ENCODE measurements around the gene DGCR8. TPM values are rescaled to one million over a fixed set of nuclear protein-coding genes. Genes with fewer than 3 reads are reported as not detected.
"Not testable (repeated sequence)": the region's sequence is repeated elsewhere in the genome, so short reads cannot be mapped to it uniquely, and the experiment has no call there.

The DGCR8 gene
- total RNA-seq, 2 experiments from 2014 or later, result 54.3 to 54.5 TPM

GRCh38 chr22:20155330-20156041, 75.4 kb downstream of the DGCR8 start:
- Mint-ChIP-seq H3K9me3 (no peaks in the 10 kb centered on the region), H3K4me3 (no peak overlapping the region), H3K4me1 (no peaks in the 10 kb centered on the region), H3K36me3 (no peaks in the 10 kb centered on the region), H3K27me3 (peaks cover 2% of the 10 kb centered on the region), H3K27ac (no peak overlapping the region)
- ATAC-seq (ENCODE audit: low read depth) (no peak), DNase-seq (peak; percentile 61)
- POLR2A ChIA-PET, result no interaction called here

DNA sequence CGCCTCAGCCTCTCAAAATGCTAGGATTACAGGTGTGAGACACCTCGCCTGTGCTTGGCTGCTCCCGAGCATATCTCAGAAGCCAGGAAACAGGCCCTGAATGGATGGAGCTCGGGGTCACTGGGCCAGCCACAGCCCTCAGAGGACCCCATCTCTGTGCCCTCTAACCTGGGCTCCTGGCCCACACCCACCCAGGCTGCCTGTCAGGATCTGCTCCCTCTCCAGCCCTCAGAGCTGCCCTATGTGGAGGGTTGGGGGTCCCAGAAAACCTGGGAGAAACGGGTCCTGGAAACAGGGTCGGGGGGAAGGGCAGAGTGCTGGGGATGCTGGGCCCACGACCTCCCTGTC, 76.0 kb downstream of the DGCR8 start:
- Mint-ChIP-seq H3K4me1 (no peaks in the 10 kb centered on the region), H3K4me3 (no peak overlapping the region), H3K36me3 (no peaks in the 10 kb centered on the region), H3K27ac (no peak overlapping the region), H3K27me3 (peaks cover 2% of the 10 kb centered on the region), H3K9me3 (no peaks in the 10 kb centered on the region)
- POLR2A ChIA-PET, result no interaction called here
- DNase-seq (no peak), ATAC-seq (ENCODE audit: low read depth) (no peak)

GRCh38 chr22:20156611-20157429, 76.8 kb downstream of the DGCR8 start:
- Mint-ChIP-seq H3K9me3 (no peaks in the 10 kb centered on the region), H3K4me1 (no peaks in the 10 kb centered on the region), H3K27ac (peak overlapping the region; percentile 31), H3K4me3 (no peak overlapping the region), H3K36me3 (no peaks in the 10 kb centered on the region), H3K27me3 (peaks cover 2% of the 10 kb centered on the region)
- ATAC-seq (ENCODE audit: low read depth), result peak; percentile 83
- DNase-seq, result peak; percentile 93
- POLR2A ChIA-PET, result interaction anchor here (1.2 kb wide), 1 partner anchor 82 kb away, joined by 10 read pairs; no protein-coding TSS in a partner anchor

DNA sequence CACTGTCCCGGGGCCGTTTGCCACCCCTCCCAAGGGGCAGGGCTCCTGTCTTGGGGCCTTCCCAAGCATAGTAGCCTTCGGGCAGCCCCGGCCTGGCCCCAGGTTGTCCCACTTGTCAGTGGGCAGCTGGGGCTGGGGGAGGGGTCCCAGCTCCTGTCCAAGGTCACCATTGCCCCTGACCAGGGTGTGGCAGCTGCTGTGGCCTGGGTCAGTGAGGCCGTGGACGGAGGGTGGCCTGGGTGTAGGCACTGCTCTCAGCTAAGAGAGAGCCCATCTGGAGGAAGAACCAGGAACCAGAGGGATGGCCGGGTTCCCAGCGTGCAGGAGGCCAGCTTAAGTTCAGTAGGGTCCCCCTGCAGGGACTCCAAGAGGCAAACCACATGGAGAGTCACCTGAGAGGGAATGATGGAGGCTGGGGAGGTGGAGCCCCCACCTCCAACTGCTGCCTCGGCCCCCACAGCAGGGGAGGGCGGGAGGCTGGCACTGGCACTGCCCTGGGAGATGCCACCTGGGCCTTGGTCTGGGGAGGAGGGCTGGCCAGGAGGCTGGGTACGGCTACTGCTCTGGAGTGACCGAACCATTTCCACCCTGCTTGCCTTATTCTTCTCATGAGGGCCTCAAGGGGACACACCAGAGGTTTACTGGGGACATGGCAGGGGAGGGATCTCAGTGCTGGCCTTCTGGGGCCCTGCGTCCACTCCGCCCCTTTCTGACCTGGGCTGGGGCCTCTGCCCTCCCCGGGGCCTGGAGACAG, 77.6 kb downstream of the DGCR8 start:
- H3K4me1 Mint-ChIP-seq, result no peaks in the 10 kb centered on the region
- no peak overlapping the region for H3K4me3 Mint-ChIP-seq
- H3K36me3 Mint-ChIP-seq, result no peaks in the 10 kb centered on the region
- no peak for ATAC-seq (ENCODE audit: low read depth)
- H3K27me3 Mint-ChIP-seq, result peaks cover 2% of the 10 kb centered on the region
- POLR2A ChIA-PET, result interaction anchor here (1.2 kb wide), 1 partner anchor 81 kb away, joined by 10 read pairs; no protein-coding TSS in a partner anchor
- DNase-seq, result no peak
- H3K27ac Mint-ChIP-seq, result no peak overlapping the region
- H3K9me3 Mint-ChIP-seq, result no peaks in the 10 kb centered on the region

DNA sequence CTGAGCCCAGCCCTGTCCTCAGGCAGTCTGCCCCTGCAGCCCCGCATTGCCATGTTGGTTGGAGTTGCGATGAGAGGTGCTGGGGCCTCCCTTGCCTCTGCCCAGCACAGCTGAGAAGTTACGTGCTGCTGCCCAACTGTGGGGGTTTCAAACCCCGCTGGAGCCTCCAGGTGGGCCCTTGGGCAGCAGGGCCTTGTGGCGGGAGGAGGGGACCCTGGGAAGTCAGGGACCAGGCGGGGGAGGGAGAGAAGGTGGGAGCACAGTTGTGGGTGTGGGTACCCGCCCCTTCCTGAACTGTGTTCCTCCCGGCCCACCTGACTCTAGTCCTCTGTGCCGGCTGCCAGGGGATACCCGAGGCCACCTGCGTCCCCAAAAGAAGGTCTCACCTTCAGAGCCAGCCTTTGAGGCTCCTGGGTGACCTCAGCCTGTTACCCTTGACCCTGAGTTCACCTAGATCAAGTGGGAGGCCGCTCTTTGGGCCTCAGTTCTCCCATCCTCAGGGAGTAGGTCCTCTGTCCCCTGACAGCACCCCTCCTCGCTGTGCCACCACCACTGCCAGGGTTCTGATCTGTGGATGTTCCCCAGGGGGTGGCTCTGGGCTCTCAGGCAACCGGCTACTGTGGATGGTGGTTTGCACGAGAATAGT, 78.5 kb downstream of the DGCR8 start:
- no peak overlapping the region for H3K4me3 Mint-ChIP-seq
- no peaks in the 10 kb centered on the region for H3K36me3 Mint-ChIP-seq
- no peak for ATAC-seq (ENCODE audit: low read depth)
- H3K9me3 Mint-ChIP-seq, result no peaks in the 10 kb centered on the region
- H3K4me1 Mint-ChIP-seq, result no peaks in the 10 kb centered on the region
- POLR2A ChIA-PET, result no interaction called here
- no peak for DNase-seq
- no peak overlapping the region for H3K27ac Mint-ChIP-seq
- H3K27me3 Mint-ChIP-seq, result peaks cover 2% of the 10 kb centered on the region

- Mint-ChIP-seq H3K27me3 (peaks cover 2% of the 10 kb centered on the region), H3K9me3 (no peaks in the 10 kb centered on the region), H3K36me3 (no peaks in the 10 kb centered on the region), H3K4me3 (no peak overlapping the region), H3K4me1 (no peaks in the 10 kb centered on the region), H3K27ac (no peak overlapping the region)
- POLR2A ChIA-PET, result no interaction called here
- no peak for ATAC-seq (ENCODE audit: low read depth)
- no peak for DNase-seq
These were observed 79.0 kb downstream of the DGCR8 start for GRCh38 chr22:20159076-20159475.

DNA sequence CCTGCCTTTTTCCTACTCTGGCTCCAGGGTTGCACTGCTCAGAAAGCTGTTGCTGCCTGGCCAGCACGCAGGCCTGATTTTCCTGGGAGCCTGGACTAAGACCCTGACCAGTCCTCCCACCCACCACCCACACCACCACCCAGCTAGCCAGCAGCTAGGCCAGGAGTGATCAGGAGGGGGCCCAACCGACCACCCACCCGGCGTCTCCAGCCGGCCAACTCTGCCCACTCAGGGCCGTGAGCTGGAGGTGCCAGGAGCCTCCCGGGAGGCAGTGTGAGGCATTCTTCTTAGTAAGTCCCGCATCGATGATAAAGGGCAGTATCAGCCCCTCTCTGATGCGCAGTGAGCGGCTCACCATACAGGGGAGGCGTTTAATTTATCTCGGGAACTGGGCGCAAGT, 79.5 kb downstream of the DGCR8 start:
- DNase-seq; H3K27me3 Mint-ChIP-seq; H3K4me1 Mint-ChIP-seq; H3K4me3 Mint-ChIP-seq; ATAC-seq (ENCODE audit: low read depth); H3K27ac Mint-ChIP-seq; POLR2A ChIA-PET; H3K9me3 Mint-ChIP-seq; H3K36me3 Mint-ChIP-seq: not testable (repeated sequence)

GRCh38 chr22:20160041-20160440, 80.0 kb downstream of the DGCR8 start:
- Mint-ChIP-seq H3K4me1 (no peaks in the 10 kb centered on the region), H3K27ac (no peak overlapping the region), H3K9me3 (peaks cover 3% of the 10 kb centered on the region), H3K27me3 (peaks cover 2% of the 10 kb centered on the region), H3K36me3 (no peaks in the 10 kb centered on the region), H3K4me3 (no peak overlapping the region)
- POLR2A ChIA-PET, result no interaction called here
- DNase-seq (no peak), ATAC-seq (ENCODE audit: low read depth) (no peak)

Small RNA genes within 50 kb of the gene (microRNA-seq; reads per million reads assigned to microRNA genes)
- gene MIR185, result 2,067 reads per million, percentile 84 among the genes with 10 or more reads in this experiment
- gene MIR6816, result not detected

Other genes starting within 250 kb of the DGCR8 start
- gene GNB1L, start 225.4 kb upstream of the DGCR8 start, total RNA-seq, result 10 to 100 TPM; 11.9 to 12.7 TPM
- 10 to 100 TPM; 18.4 to 18.9 TPM for gene RTL10, start 225.4 kb upstream of the DGCR8 start, total RNA-seq
- gene COMT, start 138.5 kb upstream of the DGCR8 start, total RNA-seq, result 10 to 100 TPM; 68.6 to 70.0 TPM
- gene TXNRD2, start 138.4 kb upstream of the DGCR8 start, total RNA-seq, result 10 to 100 TPM; 20.7 to 20.8 TPM
- gene ARVCF, start 63.4 kb upstream of the DGCR8 start, total RNA-seq, result 1 to 10 TPM; 1.5 to 1.6 TPM
- gene TANGO2, start 59.1 kb upstream of the DGCR8 start, total RNA-seq, result 10 to 100 TPM; 40.7 to 41.2 TPM
- gene RANBP1, start 35.9 kb downstream of the DGCR8 start, total RNA-seq, result 100 to 1,000 TPM; 190 to 203 TPM
- gene TRMT2A, start 37.0 kb downstream of the DGCR8 start, total RNA-seq, result 100 to 1,000 TPM; 107 to 118 TPM
- 10 to 100 TPM; 64.1 to 66.9 TPM for gene ZDHHC8, start 51.6 kb downstream of the DGCR8 start, total RNA-seq
- under 1 TPM in 1 of 2 experiments, not detected in 1; 0.51 TPM for gene CCDC188, start 70.8 kb downstream of the DGCR8 start, total RNA-seq
- gene RTN4R, start 188.1 kb downstream of the DGCR8 start, total RNA-seq, result 1 to 10 TPM; 5.7 to 6.1 TPM
- 10 to 100 TPM; 39.7 to 45.7 TPM for gene DGCR6L, start 239.8 kb downstream of the DGCR8 start, total RNA-seq